Central memory CD4-positive, alpha-beta T cell (primary cell): Measurements from ENCODE around the gene PDLIM7.

Experiments
- DNase-seq: peaks from one replicate; pipeline ENCODE4 v3.0.0; 2022

PDLIM7 gene

DNA sequence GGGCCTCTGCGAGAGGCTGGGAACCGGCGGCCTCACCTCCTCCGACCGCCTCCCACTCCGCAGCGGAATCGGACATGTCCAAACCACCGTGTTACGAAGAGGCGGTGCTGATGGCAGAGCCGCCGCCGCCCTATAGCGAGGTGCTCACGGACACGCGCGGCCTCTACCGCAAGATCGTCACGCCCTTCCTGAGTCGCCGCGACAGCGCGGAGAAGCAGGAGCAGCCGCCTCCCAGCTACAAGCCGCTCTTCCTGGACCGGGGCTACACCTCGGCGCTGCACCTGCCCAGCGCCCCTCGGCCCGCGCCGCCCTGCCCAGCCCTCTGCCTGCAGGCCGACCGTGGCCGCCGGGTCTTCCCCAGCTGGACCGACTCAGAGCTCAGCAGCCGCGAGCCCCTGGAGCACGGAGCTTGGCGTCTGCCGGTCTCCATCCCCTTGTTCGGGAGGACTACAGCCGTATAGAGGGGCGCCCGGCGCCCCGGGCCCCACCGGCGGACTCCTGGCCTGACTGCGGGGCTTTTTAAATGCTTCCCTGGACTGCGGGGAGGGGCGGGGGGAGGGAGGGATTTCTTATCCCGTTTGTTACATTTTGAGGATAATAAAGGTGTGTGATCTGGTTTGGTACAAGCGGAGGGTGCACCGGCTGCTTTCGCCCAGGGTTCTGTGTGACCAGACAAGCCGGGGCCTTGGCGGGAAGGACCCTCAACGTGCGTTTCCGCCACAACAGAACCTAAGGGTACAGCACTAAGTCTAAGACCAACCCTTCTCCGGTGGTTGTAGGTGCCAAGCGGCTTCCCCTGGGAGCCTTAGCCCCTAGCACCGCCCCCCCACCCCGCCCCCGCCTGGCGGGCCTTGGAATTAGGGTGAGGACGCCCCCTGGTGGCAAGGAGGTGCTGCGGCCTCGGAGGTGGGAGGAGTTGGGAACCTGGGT lies 41.5 kb downstream of the PDLIM7 start:
- peak; percentile 81 for DNase-seq

DNA sequence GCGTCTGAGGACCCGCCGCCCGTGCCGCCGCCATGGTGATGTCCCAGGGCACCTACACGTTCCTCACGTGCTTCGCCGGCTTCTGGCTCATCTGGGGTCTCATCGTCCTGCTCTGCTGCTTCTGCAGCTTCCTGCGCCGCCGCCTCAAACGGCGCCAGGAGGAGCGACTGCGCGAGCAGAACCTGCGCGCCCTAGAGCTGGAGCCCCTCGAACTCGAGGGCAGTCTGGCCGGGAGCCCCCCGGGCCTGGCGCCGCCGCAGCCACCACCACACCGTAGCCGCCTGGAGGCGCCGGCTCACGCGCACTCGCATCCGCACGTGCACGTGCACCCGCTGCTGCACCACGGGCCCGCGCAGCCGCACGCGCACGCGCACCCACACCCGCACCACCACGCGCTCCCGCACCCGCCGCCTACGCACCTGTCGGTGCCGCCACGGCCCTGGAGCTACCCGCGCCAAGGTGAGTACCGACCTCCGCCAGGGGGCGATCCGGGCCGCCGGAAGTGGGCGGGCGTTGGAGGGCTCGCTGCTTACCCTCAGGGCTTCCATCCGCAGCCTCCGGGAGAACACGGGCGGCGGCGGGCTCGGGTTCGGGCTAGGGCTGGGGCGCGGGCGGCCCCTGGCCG lies 42.3 kb downstream of the PDLIM7 start:
- DNase-seq, result peak; percentile 94

DNA sequence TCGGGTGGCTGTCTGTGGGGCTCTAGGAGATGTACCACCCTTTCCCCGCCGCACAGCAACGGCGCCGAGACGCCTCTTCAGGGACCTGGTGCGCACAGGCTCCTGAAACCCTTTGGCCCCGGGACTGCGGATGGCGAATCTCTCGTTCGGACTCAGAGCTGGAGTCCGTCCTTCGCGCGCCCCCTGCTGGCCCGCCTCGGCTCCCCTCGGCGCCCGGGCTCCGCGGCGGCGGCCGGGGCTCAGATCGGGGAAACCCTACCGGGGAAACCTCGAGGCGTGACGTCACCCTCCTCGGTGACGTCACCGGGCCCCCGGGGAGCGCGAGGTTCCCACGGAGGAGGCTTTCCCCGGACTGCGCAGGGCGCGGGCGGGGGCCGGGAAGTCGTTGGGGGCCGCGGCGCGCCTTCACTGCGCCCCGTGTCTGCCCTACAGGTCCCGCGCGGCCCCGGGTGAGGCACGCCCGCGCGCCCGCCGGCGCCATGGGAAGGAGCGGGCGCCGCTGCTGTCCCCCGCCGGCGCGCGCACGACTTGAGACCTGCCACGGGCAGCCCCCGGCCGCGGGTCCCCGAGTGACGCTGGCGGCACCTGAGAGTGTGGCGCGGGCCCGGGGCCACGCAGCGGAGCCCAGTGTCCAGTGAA lies 42.9 kb downstream of the PDLIM7 start:
- peak; percentile 90 for DNase-seq

DNA sequence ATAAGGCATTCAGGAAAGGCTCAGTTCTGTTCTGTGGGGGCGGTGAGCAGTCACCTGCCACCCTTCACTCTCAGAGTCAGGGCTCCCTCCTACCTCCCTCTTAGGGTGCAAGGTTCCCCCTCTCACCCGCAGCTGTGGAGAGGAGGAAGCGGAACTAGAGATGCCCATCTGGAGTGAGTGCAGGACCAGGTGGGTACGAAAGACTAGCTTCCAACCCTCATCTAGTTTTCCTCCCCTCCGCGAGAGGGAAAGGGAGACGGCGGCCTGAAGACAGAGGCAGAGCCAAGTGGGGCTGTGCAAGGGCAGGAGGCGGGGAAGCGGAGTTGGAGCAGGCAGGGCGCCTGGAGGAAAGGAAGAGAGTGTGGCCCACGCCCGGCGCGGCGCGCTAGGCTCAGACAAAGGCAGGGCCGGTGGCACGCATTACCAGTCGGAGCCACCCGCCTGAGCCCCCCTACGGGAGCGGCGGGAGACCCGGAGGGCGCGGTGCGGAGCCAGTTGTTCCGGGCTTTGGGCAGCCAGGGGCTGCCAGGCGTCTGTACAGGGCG lies 43.5 kb downstream of the PDLIM7 start:
- DNase-seq, result no peak

DNA sequence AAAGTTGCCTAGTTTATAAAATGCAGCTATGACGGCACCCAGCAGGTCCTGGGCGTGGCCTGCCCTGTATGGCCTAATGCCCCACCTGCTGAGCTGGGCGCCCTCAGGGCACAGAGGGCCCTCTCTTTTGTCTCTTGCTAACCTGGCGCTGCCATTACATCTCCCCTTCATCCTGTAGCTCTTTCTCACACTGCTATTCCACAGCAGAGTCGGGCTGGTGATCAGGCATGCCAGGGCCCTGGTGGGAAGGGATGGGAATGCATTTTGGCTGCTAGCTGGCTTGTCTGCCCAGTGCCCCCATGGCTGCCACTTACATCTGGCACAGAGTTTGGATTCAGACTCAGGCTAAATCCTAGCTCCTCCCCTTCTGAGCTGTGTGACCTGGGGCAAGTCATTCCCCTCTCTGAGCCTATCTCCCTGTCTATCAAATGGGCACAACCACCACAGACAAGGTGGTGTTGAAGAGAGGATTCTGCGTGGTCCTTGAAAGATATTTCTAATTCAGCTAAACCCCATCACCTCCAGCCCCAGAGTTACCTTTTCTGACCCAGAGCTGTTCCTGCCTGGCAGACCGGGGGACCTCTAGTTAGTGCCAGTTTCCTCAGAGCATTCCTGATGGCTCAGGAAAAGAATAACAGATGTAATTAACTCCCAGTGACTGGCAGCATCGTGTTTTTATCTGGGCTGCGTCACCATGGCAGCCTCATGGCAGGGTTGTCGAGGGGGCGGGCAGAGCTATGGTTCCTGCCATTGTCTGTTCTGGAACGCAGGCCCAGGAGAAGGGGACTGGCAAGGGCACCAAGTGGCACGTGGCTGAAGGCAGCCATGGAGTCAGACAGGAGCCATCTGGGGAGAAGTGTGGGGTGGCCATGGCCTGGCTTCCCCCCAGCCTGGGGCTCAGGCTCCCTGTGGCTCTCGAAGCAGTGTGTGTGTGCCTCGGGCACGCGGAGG lies 44.4 kb downstream of the PDLIM7 start:
- no peak for DNase-seq

DNA sequence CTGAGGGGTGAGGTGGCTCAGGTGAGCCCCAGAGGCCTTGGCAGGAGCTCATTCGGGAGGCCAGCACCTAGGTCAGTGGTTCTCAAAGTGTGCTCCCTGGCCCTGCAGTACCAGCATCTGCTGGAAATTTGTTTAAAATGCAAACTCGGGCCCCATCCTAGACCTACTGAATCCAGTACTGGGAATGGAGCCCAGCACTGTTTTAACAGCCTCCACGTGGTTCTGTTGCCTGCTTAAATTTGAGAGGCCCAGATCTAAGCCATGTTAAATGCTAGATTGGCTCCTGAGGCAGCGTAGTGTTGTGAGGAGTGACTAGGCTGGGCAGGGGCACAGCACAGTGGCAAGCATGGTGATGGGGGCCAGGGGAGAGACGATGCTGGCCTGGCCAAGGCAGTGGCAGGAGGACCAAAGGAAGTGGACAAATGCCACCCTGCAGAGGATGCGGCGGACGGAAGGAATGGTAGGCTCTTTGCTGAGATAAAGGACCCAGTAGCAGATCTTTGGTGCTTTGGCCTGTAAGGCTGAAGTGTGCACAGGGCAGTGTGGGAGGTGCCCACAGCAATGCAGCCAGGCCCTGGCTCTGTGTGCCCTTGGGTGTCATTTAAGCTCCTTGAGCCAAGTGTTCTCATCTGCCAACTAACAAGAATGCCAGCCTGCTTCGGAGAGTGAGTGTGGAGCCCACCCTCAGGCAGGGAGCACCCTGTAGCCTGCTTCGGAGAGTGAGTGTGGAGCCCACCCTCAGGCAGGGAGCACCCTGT lies 46.6 kb downstream of the PDLIM7 start:
- DNase-seq, result no peak

DNA sequence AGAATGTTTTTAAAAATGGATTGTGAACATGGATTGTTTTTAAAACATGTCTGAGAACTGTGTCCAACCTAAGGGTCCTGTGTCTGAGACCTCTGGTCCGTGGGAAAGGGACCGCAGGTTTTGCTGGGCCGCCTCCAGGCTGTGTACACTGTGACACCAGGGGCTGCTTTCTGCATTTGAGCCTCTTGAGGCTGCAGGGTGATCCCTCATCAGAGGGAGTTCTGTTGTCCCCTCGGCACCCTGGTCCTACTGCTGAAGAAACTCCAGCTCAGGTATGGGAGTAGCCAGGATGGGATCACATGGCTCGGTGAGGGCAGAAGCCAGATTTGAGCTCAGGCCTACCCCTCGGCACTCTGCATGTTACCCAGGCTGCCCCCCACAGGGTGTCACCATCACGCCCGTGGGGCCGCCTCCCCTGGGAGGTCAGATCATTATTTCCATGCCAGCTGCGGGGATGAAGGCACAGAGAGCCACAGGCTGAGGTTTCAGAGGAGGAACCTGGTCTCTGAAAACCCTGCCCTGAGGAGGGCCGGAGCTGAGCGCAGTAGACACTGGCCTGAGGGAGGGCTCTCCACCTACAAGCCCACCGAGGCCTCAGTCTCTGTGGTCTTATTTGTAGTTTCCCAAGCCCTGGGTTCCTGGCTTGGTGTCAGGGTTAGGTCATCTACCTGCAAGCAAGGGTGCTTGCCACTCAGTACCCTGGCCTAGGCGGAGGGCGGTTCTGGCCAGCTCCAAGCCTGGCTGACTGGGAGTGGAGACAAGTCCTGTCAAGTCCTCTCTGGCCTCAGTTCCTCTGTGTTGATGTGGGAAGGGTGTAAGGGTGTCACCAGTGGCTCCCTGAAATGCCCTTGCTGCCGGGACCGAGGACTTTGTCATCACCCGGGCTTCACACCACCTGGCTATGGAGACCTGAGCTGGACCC lies 48.0 kb downstream of the PDLIM7 start:
- DNase-seq, result no peak

DNA sequence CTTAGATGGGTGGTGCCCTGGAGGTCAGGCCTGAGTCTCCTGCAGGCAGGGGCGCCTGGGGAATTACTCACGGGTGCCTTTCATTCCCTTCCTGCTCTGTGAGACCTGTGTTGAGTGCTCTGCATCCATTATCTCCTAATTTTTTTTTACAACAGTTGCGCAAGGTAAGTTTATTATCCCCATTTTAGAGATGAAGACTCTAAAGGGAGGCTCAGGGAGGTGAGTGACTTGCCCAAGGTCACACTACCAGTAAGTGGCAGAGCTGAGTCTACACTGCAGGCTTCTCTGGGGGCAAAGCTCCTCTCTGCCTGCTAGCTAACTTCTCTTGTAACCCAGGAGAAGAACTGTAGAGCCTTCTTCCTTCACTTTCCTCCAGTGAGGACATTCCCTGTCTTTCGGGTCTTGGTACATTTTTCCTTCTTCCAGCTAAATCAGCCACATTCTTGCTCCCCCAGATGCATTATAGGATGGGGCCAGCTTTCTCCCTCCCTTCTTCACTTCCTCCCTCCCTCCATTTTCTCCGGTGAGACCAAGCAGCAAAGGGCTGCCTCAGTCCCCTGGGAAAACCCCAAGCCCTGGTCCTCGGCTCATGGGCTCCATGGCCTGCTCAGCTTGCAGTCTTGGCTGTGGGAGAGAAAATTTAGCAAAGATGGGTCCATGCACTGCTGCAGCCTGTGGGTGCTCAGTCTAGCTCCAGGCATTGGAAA lies 49.0 kb downstream of the PDLIM7 start:
- DNase-seq, result no peak

DNA sequence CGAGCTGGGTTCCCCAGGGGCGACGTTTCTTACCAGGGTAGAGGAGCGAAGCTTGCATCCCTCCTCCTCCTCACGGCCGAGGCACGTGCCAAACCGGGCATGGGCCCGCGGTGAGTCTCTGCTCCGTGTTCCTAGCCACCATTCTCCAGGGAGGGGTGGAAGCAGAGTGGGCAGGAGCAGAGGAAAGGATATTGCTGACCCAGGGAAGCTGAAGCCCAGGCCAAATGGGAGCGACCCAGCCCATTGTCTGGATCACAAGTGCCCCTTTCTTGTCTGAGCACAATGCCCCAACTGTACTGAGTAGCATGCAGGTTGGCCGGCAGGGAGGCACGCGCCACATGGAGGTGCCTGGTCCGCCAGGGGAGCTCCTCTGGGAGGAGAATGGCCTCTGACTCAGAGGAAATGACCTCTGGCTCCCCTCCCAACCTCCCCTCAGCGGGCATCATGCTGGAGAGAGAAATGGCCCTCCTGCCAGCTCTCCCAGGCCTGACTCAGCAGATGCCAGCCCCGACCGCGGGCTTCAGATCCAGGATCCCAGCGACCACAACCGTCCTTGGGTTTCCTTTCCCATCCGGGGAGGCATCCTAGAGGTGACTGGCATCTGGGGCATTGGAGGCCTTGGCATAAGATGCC lies 49.7 kb downstream of the PDLIM7 start:
- DNase-seq, result no peak

DNA sequence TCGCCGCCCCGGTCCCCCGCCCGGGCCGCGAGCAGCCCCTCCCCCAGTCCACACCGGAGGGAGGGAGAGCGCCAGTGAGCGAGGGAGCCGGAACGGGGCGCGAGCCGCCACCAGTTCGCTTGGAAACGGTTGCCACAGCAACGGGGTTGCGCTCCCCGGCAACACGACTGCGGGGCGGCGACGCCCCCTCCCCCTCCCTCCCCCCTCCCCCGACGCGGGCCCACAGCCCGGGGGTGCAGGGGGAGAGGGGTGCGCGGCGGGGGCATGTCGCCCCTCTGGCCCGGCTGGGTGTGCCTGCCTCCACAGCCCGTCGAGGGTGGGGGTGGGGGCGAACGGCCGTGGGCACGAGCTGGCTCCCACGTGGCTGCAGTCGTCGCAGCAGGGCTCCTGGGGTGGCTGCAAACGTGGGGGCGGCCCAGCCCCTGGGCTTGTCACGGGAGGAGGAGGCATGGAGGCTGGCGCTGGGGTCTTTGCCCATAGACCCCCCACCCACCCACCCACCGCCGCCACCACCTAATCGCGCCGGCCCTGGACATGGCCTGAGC lies 50.3 kb downstream of the PDLIM7 start:
- peak; percentile 81 for DNase-seq

DNA sequence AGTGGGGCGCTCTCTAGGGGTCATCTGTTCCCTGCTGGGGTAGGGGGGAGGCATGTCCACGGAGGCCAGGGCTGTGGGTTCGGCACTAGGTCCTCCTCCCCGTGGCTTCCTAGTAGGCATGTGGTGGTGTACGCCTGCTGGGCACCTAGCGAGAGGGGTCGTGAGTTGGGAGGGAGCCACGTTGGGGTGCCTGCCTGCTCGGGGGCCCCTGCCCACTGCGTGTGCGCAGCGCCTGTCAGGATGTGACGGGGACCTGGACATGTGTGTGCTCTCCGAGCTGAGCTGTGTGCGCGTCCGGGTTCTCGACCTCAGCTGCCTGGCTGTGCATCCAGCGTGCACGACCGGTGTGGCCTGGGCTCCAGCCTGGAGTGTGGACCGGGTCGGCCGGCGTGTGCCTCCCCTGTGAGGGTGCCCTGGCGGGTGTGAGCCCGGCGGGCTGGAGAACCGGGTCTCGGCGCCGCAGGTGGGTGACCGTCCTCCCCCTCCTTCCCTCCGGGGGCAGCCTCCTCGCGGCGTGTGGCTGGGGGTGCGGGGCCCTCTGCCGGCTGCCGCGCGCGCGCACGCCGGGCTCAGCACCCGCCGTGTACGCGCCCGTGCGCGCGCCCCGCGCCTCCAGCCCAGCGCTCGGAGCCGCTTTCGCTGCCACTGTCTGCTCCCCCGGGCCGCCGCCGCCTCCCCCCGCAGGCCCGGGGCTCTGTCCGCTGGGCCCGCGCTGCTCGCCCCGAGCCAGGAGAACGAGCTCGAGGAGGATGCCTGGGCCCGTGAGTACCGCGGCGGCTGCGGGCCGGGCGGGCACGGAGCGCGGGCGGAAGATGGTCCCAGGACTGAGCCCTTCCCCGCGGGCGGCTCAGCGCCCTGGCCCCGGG lies 51.0 kb downstream of the PDLIM7 start, which contains the start of gene PRR7:
Gene PRR7 (plus strand): TSS at position 615 of the 866 bp plus-strand sequence. CDS start 8,254 bp downstream, outside the sequence.
- peak; percentile 79 for DNase-seq

DNA sequence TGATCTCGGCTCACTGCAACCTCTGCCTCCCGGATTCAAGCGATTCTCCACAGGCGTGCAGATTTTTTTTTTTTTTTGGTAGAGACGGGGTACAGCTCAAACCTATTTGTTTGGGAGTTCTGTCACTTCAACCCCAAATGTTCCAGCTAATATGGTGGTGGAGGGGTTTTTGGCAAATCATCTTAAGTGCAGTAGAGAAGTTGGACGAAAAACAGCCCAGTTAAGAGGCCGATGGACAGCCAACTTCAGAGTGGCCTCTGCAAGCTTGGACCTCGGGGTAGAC lies 51.5 kb downstream of the PDLIM7 start:
- DNase-seq, result no peak

DNA sequence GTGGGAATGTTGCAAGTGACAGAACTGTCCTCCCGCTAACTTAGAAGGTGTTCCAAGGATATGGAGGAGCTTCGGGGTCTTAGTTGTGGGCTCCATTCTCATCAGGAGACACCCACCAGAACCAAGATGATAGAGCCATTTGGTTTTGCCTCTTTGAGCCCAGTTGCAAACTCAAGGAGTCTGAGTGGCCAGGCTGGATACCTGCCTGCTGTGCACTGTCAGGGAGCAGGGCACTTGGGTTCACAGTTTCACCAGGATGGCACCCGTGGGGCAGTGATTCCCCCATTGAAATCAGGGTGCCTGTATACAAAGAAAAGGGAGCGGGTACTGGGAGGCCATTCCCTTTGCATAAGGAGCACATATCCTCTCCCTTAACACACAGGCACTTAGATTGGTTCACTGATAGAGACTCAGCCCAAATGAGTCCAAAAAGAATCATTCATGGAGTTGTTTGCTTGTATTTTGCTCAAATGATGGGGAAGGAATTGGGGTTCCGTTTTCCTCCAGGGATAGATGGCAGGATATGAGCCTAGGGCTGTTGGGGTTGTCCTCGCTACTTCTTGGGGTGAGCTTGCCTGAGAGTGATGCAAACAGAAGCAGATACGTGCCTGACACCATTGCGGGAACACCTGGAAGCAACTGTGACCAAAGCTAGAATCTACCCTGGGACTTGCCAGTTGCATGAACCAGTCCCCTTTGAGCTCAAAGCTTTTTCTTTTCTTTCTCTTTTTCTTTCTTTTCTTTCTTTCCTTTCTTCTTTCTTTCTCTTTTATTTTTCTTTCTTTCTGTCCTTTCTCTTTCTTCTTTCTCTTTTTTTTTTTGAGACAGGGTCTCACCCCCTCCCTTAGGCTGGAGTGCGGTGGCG lies 52.1 kb downstream of the PDLIM7 start:
- DNase-seq, result peak; percentile 63

DNA sequence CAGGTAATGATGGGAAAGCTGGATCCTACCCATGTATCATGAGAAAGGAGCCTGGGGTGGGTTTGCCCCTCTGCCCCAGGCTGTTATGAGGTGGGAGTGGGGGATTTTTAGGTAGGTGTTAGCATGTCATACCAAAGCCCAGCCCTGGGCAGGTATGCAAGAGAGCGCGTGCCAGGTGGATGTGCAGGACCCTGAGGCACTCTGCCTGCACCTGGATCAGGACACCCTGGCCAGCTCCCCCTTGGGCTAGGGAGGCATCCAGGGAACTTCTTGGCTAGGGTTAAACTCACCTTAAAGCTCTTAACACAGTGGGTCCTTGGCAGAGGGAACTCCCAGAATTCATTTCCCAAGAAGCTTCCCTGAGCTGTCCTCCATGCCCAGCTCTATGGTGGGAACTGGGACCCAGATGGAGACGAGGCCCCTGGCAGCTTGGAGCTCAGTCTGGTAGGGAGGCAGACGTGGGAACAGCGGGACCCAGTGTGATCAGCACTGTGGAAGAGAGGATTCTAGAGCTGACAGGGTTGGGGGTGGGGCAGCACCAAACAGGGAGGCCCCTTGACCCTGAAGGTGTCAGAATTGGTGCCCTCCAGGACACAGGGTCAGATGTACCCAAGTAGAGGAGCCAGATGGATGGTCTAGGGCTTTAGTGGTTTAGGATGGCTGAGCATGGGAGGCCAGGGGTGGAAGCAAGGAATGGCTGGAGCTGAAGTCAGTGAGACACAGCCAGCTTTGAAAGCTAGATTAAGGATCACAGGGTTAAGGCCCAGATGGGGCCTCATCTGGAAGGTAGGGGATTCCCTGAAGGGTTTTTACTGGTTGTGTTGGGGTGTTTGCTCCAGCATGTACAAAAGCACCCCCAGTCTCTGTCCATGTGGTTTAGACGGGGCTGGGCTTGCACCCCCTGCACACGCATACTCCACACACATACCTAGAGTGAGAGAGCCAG lies 53.0 kb downstream of the PDLIM7 start:
- DNase-seq, result peak; percentile 50

DNA sequence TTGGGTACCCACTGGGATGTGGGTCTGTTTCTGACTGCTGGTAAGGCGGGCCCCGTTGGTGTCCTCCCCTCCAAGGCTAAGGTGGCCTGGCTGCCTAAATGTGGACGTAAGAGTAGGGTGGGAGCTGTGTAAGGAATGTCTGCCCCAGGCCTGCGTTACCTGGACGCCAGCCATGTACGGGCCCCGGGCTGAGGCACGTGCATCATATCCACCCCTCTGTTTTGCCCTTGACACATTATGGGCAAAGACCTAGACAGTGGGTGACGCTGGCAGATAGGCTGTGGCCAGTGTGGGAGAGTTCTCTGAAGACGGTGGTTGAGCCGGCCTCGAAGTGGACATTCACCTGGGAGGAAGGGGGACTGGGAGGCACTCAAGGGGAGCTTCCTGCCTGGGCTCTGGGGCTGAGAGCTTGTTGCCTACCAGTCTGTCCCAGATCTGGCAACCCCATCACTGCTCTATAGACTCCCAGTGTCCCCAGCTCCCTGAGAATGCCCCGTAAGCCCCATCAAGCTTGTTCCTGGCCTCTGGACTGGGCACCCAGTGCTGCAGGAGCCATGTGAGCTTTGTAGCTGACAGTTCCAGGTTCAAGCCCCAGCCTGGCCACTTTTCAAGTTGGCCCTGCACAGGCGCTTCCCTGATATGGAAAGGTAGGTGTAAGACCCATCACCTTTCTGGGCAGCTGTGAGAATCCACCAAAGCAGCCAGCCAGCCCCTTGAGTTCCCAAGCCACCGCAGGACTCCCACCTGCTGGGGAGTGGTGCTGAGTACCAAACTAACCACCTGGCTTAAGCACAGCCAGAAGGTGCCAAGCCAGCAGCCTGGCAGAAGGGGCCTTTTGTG lies 54.0 kb downstream of the PDLIM7 start:
- no peak for DNase-seq
